IMR-90 (cell line): ENCODE measurements around the gene FAM149B1. TPM values are rescaled to one million over a fixed set of nuclear protein-coding genes. Genes with fewer than 3 reads are reported as not detected.

Experiments used
- ATAC-seq: fragments of 200-7000 bp; cut with Tn5 transposase; 2 replicates; pipeline ENCODE4 v1.9.1; 2020; ENCODE audit warnings: low read depth, mild to moderate bottlenecking, moderate library complexity
- BruUV-seq: library from RNA; stranded (reverse); fragments of 400-500 nt; replicated peaks from 2 replicates; lab custom pipeline; 2021; lab: Mats Ljungman, UMichigan
- CTCF ChIA-PET: fragments of 300-600 bp; formaldehyde crosslinking; extraction: SDS; loops from one replicate; lab custom pipeline; 2021; ENCODE audit warnings: antibody characterized with exemption; lab: Yijun Ruan, JAX
- POLR2A ChIA-PET: fragments of 300-600 bp; sonication (Branson Sonifier 250); formaldehyde crosslinking; loops from one replicate; lab custom pipeline; 2022; ENCODE audit warnings: antibody characterized with exemption; ENCODE audit not compliant: unreplicated experiment; lab: Charles Lee
- DNase-seq: peaks from one replicate; pipeline ENCODE4 v3.0.0; 2013
- H2AFZ ChIP-seq: replicated peaks from 2 replicates; pipeline ENCODE3; 2013; ENCODE audit warnings: low read length, mild to moderate bottlenecking; ENCODE audit not compliant: poor library complexity
- H2AK5ac ChIP-seq: 2 replicates; pipeline ENCODE4 v1.6.1; 2013; ENCODE audit warnings: low read depth, low read length, inconsistent platforms
- H2AK9ac ChIP-seq: replicated peaks from 2 replicates; pipeline ENCODE3; 2013; ENCODE audit warnings: mild to moderate bottlenecking, low read depth, low read length, moderate library complexity; ENCODE audit not compliant: poor library complexity
- H2BK120ac ChIP-seq: 2 replicates; pipeline ENCODE4 v1.6.1; 2013; ENCODE audit warnings: low read depth, low read length, inconsistent platforms
- H2BK15ac ChIP-seq: 3 replicates; pipeline ENCODE4 v1.6.1; 2013; ENCODE audit warnings: low read depth, low read length, inconsistent platforms
- H2BK20ac ChIP-seq: 2 replicates; pipeline ENCODE4 v1.6.1; 2013; ENCODE audit warnings: low read depth, mild to moderate bottlenecking, inconsistent platforms, low read length, moderate library complexity
- H2BK5ac ChIP-seq: 2 replicates; pipeline ENCODE4 v1.6.1; 2013; ENCODE audit warnings: mild to moderate bottlenecking, low read depth, low read length, inconsistent platforms; ENCODE audit not compliant: poor library complexity, severe bottlenecking
- H3K14ac ChIP-seq: replicated peaks from 2 replicates; pipeline ENCODE4 v1.6.1; 2013; ENCODE audit warnings: low read depth, low read length, inconsistent platforms
- H3K18ac ChIP-seq: 2 replicates; pipeline ENCODE4 v1.6.1; 2013; ENCODE audit warnings: low read depth, low read length, control low read depth
- H3K23ac ChIP-seq: 2 replicates; pipeline ENCODE4 v1.6.1; 2013; ENCODE audit warnings: low read depth, low read length, inconsistent platforms
- H3K27ac ChIP-seq: 2 replicates; pipeline ENCODE4 v1.5.1; 2013; ENCODE audit warnings: mild to moderate bottlenecking, control low read depth, low read length; ENCODE audit not compliant: insufficient read depth
- H3K27me3 ChIP-seq: 2 replicates; pipeline ENCODE4 v1.6.1; 2013; ENCODE audit warnings: low read length; ENCODE audit not compliant: control insufficient read depth, insufficient read depth
- H3K36me3 ChIP-seq: 2 replicates; pipeline ENCODE4 v1.6.1; 2013; ENCODE audit warnings: low read length, mixed read lengths; ENCODE audit not compliant: control insufficient read depth, insufficient read depth
- H3K4ac ChIP-seq: 2 replicates; pipeline ENCODE4 v1.6.1; 2013; ENCODE audit warnings: low read depth, low read length, inconsistent platforms
- H3K4me1 ChIP-seq: 2 replicates; pipeline ENCODE4 v1.6.1; 2013; ENCODE audit warnings: low read length, mixed read lengths; ENCODE audit not compliant: control insufficient read depth, insufficient read depth
- H3K4me2 ChIP-seq: 2 replicates; pipeline ENCODE4 v1.6.1; 2013; ENCODE audit warnings: low read depth, mild to moderate bottlenecking, control low read depth, low read length, moderate library complexity
- H3K4me3 ChIP-seq: 2 replicates; pipeline ENCODE4 v1.5.1; 2013; ENCODE audit warnings: low read depth, mild to moderate bottlenecking, control low read depth, low read length, moderate library complexity; ENCODE audit not compliant: insufficient read depth
- H3K56ac ChIP-seq: 2 replicates; pipeline ENCODE4 v1.6.1; 2013; ENCODE audit warnings: low read length, inconsistent platforms; ENCODE audit not compliant: insufficient read depth; ENCODE audit errors: extremely low read depth
- H3K79me1 ChIP-seq, 2 experiments: 2 replicates each; pipeline ENCODE4 v1.6.1; 2013; ENCODE audit warnings: low read length in 2 of 2, inconsistent platforms in 1 of 2, low read depth in 1 of 2
- H3K9ac ChIP-seq: 2 replicates; pipeline ENCODE4 v1.6.1; 2013; ENCODE audit warnings: low read depth, low read length, control low read depth
- H3K9me1 ChIP-seq: 2 replicates; pipeline ENCODE4 v1.6.1; 2013; ENCODE audit warnings: low read length, inconsistent platforms; ENCODE audit not compliant: insufficient read depth
- H3K9me3 ChIP-seq: 2 replicates; pipeline ENCODE4 v1.6.1; 2013; ENCODE audit warnings: low read length; ENCODE audit not compliant: control insufficient read depth, insufficient read depth
- H4K20me1 ChIP-seq: 2 replicates; pipeline ENCODE4 v1.6.1; 2013; ENCODE audit warnings: low read length, inconsistent platforms; ENCODE audit not compliant: insufficient read depth
- H4K5ac ChIP-seq: 2 replicates; pipeline ENCODE4 v1.6.1; 2013; ENCODE audit warnings: mild to moderate bottlenecking, low read depth, low read length, control low read depth
- H4K8ac ChIP-seq, 2 experiments: 2 replicates each; pipeline ENCODE4 v1.6.1; 2013; ENCODE audit warnings: low read depth in 2 of 2, low read length in 2 of 2, control low read depth in 1 of 2, inconsistent platforms in 1 of 2
- H4K91ac ChIP-seq: 2 replicates; pipeline ENCODE4 v1.6.1; 2013; ENCODE audit warnings: low read depth, low read length, inconsistent platforms; ENCODE audit not compliant: insufficient read depth
- CEBPB ChIP-seq: IDR thresholded peaks from 2 replicates; pipeline ENCODE4 v1.6.1; 2012; ENCODE audit warnings: low read depth, low read length, improper control_type of control experiment
- CHD1 ChIP-seq: IDR thresholded peaks from 2 replicates; pipeline ENCODE4 v1.6.1; 2012; ENCODE audit warnings: low read depth, low read length, improper control_type of control experiment
- FOS ChIP-seq: fragments of 150-350 bp; IDR thresholded peaks from 2 replicates; pipeline ENCODE4 v1.6.1; 2016; ENCODE audit warnings: low read depth, low read length
- MAFK ChIP-seq: IDR thresholded peaks from 2 replicates; pipeline ENCODE4 v1.6.1; 2012; ENCODE audit warnings: low read depth, low read length, improper control_type of control experiment
- NFE2L2 ChIP-seq: fragments of 150-350 bp; IDR thresholded peaks from 2 replicates; pipeline ENCODE4 v1.6.1; 2016; ENCODE audit warnings: low read depth, mild to moderate bottlenecking, low read length
- POLR2A ChIP-seq: IDR thresholded peaks from 2 replicates; pipeline ENCODE4 v1.6.1; 2012; ENCODE audit warnings: mild to moderate bottlenecking, low read depth, low read length
- RAD21 ChIP-seq: IDR thresholded peaks from 2 replicates; pipeline ENCODE4 v1.6.1; 2012; ENCODE audit warnings: low read length, improper control_type of control experiment
- RFX5 ChIP-seq: IDR thresholded peaks from 2 replicates; pipeline ENCODE4 v1.8.0; 2012; ENCODE audit warnings: low read depth, mild to moderate bottlenecking, low read length, moderate library complexity
- SMC3 ChIP-seq: fragments of 150-350 bp; IDR thresholded peaks from 2 replicates; pipeline ENCODE4 v1.6.1; 2016; ENCODE audit warnings: low read depth, mild to moderate bottlenecking, antibody characterized with exemption, low read length, moderate library complexity
- WGBS, 2 experiments: methylation state at CpG; one replicate each; pipeline versions ENCODE4 v1.1.5 to v1.1.7; 2013; ENCODE audit warnings: missing lambda C conversion rate in 2 of 2; ENCODE audit not compliant: insufficient read length in 1 of 2; ENCODE audit errors: extremely low coverage in 2 of 2; 5-methylcytosine and 5-hydroxymethylcytosine counted together
- dilution Hi-C: fragments of 300-500 bp; cut with HindIII; formaldehyde crosslinking; loops from one replicate; pipeline ENCODE4 v1.14.3; 2018; ENCODE audit warnings: low sequenced_read_pairs; ENCODE audit not compliant: unreplicated experiment
- in situ Hi-C: fragments of 300-500 bp; cut with MboI; formaldehyde crosslinking; loops from 3 replicates; pipeline ENCODE4 v1.14.3; 2019; ENCODE audit warnings: low sequenced_read_pairs, inconsistent platforms, mixed read lengths
- intact Hi-C: fragments of 100-400 bp; cut with micrococcal nuclease; formaldehyde crosslinking; loops from 2 replicates; pipeline ENCODE4 v1.10.0; 2022
- polyA plus RNA-seq, 3 experiments: library from polyadenylated mRNA; depleted of rRNA; stranded (reverse); fragments of >200 nt; gene quantifications; 2 replicates each; pipeline ENCODE4 v1.2.3, GENCODE V29; 2012; ENCODE audit warnings: low replicate concordance in 1 of 3
- total RNA-seq: library from RNA; depleted of rRNA; stranded (reverse); fragments of >200 nt; gene quantifications from 2 replicates; pipeline ENCODE4 v1.2.3, GENCODE V29; 2012
- TF ChIP-seq, protein P1 (sequence below): conservative IDR thresholded peaks from 2 replicates; pipeline ENCODE4 v1.5.1; 2012; ENCODE audit warnings: mild to moderate bottlenecking, low read depth, low read length, improper control_type of control experiment

Gene FAM149B1
- total and polyA plus RNA-seq, 2 of the 4 experiments (the other 2 are of a cell fraction), result 21.7 to 28.3 TPM

DNA sequence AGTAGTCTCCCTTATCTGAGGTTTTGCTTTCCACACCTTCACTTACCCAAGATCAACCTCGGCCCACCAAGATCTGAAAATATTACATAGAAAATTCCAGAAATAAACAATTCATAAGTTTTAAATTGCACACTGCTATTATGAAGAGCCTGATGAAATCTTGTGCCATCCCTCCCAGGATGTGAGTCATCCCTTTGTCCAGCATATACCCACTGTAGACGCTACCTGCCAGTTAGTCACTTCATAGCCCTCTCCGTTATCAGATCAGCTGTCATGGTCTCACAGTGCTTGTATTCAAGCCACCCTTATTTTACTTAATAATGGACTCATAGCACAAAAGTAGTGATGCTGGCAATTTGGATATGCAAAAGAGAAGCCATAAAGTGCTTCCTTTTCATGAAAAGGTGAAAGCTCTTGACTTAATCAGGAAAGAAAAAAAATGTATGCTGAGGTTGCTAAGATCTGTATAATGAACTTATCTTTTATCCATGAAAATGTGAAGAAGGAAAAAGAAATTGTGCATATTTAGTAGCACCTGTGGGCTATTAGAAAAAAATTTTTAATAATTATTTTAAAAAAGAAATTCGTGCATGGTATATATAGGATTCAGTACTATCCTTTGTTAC, 94.3 kb downstream of the FAM149B1 start:
- Histone ChIP-seq H4K20me1 (no peaks in the 10 kb centered on the region), H3K9ac (no peak overlapping the region), H2BK5ac (no peak overlapping the region), H3K14ac (no peak overlapping the region), H3K4me2 (no peak overlapping the region), H3K9me1 (no peaks in the 10 kb centered on the region), H2AK5ac (no peak overlapping the region), H3K56ac (no peak overlapping the region), H4K91ac (no peak overlapping the region), H3K27me3 (peaks cover 3% of the 10 kb centered on the region), H3K4me3 (no peak overlapping the region), H3K9me3 (no peaks in the 10 kb centered on the region), H3K36me3 (no peaks in the 10 kb centered on the region), H3K4me1 (no peaks in the 10 kb centered on the region), H3K23ac (no peak overlapping the region), H2BK15ac (no peak overlapping the region), H2BK20ac (no peak overlapping the region), H3K4ac (no peak overlapping the region), H2BK120ac (no peak overlapping the region), H4K5ac (no peak overlapping the region), H2AK9ac (no peak overlapping the region), H3K79me1 (no peaks in the 10 kb centered on the region), H2AFZ (no peak overlapping the region), H3K27ac (no peak overlapping the region), H3K18ac (no peak overlapping the region), H4K8ac (no peak overlapping the region; a peak in 1 of 4 replicates)
- TF ChIP-seq MAFK (no peak), CHD1 (no peak), NFE2L2 (no peak), FOS (peak; percentile 31; the same call in 1 of the 2 replicates), POLR2A (no peak), SMC3 (no peak), RAD21 (no peak), CEBPB (peak; percentile 84), RFX5 (no peak)
- TF ChIP-seq, protein P1, sequence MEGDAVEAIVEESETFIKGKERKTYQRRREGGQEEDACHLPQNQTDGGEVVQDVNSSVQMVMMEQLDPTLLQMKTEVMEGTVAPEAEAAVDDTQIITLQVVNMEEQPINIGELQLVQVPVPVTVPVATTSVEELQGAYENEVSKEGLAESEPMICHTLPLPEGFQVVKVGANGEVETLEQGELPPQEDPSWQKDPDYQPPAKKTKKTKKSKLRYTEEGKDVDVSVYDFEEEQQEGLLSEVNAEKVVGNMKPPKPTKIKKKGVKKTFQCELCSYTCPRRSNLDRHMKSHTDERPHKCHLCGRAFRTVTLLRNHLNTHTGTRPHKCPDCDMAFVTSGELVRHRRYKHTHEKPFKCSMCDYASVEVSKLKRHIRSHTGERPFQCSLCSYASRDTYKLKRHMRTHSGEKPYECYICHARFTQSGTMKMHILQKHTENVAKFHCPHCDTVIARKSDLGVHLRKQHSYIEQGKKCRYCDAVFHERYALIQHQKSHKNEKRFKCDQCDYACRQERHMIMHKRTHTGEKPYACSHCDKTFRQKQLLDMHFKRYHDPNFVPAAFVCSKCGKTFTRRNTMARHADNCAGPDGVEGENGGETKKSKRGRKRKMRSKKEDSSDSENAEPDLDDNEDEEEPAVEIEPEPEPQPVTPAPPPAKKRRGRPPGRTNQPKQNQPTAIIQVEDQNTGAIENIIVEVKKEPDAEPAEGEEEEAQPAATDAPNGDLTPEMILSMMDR, result no peak
- ATAC-seq (no peak), DNase-seq (peak; percentile 74)
- in situ Hi-C loops, result loop anchor here (25.0 kb wide), 1 partner anchor 375 kb away; the partner anchor contains the start of gene MYOZ1
- dilution Hi-C loops, result no loop called here
- WGBS, 2 experiments, result no CpG with 5 or more reads among the region's 4 CpGs
- ChIA-PET CTCF (no interaction called here), POLR2A (no interaction called here)
- intact Hi-C loops, result loop anchor here (5.0 kb wide), 1 partner anchor 380 kb away; the partner anchor contains the start of gene MYOZ1
- BruUV-seq, result no TSS peak
